GM21528 (cell line): ENCODE measurements around the gene ELP6.
"Not testable (repeated sequence)": the region's sequence is repeated elsewhere in the genome, so short reads cannot be mapped to it uniquely, and the experiment has no call there.

ENCODE experiments used
- ATAC-seq: cut with Tn5 transposase; IDR thresholded peaks from one replicate; pipeline ENCODE4 v1.9.1; 2021; ENCODE audit warnings: mild to moderate bottlenecking, moderate library complexity; ENCODE audit not compliant: unreplicated experiment, low FRiP score

Gene ELP6

GRCh38 chr3:47468315-47468714, 45.2 kb downstream of the ELP6 start:
- not testable (repeated sequence) for ATAC-seq

GRCh38 chr3:47464588-47464987, 48.9 kb downstream of the ELP6 start:
- ATAC-seq, result no peak

- not testable (repeated sequence) for ATAC-seq
Observed at GRCh38 chr3:47459534-47460085, 53.9 kb downstream of the ELP6 start.

GRCh38 chr3:47456984-47457383, 56.5 kb downstream of the ELP6 start:
- no peak for ATAC-seq

GRCh38 chr3:47455806-47456452, 57.6 kb downstream of the ELP6 start:
- no peak for ATAC-seq

GRCh38 chr3:47452453-47453215, 60.9 kb downstream of the ELP6 start:
- no peak for ATAC-seq
